Astrocyte (in vitro differentiated cells and primary cell): ENCODE data around the gene FAM83C.

Source experiments
- CTCF ChIP-seq: IDR thresholded peaks from 2 replicates; pipeline ENCODE4 v1.5.1; 2011; ENCODE audit warnings: low read depth, mild to moderate bottlenecking, inconsistent platforms, low read length, moderate library complexity; ENCODE audit not compliant: insufficient read depth
- EZH2 ChIP-seq: IDR thresholded peaks from 2 replicates; pipeline ENCODE4 v1.6.1; 2012; ENCODE audit warnings: mild to moderate bottlenecking, low read length, inconsistent platforms; ENCODE audit not compliant: insufficient read depth

- TF ChIP-seq CTCF (no peak), EZH2 (no peak)
These were observed 26.4 kb upstream of the FAM83C start for GRCh38 chr20:35318502-35319157.
